GM21529 (cell line): ENCODE results near the gene AGPAT1.

ENCODE experiments used
- ATAC-seq: cut with Tn5 transposase; IDR thresholded peaks from one replicate; pipeline ENCODE4 v1.9.1; 2021; ENCODE audit not compliant: unreplicated experiment

Gene AGPAT1

DNA sequence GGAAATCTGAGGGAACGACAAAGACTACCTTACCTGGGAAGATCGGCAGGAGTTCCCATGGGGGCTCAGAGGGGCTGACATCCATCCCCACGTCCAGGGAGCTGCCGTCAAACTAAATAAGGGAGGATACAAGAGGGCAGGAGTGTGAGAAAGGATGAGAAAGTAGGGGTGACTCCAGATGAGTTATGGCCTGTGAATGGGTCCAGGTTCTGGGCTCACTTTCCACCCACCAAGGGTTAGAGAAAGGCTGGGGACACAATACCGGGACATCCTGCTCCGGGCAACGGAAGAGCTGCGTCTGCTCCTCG, 48.5 kb downstream of the AGPAT1 start:
- ATAC-seq: no peak

DNA sequence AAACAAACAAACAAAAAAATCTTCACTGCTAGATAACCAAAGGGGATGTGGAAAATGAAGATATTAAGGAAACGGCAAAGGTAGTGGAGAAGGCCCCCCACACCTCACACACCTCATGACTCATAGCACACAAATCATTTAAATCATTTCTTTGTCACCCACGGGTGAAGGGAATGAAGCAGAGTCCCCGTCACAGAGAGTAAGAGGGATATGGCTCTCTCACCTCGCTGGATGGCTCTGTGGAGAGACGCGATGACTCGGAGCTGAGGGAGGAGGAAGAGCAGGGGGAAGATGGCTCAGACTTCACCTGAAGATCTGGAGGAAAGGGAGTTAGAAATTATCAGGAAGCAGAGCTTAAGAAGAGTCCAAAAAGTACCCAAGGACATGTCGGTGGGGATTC, 49.0 kb downstream of the AGPAT1 start:
- no peak for ATAC-seq

DNA sequence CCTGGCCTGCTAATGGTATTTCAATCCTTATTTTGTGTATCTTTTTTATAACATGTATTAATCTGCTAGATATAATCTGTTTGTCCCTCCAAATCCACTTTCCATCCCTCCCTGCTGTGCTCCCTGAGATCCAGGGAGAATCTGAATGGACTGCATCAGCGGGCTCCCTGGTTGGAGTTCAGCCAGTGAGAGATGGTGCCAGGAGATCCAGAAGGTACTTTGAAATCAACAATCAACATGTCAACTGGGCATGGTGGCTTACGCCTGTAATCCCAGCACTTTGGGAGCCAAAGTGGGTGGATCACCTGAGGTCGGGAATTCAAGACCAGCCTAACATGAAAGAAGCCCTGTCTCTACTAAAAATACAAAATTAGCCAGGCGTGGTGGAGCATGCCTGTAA, 52.2 kb downstream of the AGPAT1 start:
- ATAC-seq: no peak

DNA sequence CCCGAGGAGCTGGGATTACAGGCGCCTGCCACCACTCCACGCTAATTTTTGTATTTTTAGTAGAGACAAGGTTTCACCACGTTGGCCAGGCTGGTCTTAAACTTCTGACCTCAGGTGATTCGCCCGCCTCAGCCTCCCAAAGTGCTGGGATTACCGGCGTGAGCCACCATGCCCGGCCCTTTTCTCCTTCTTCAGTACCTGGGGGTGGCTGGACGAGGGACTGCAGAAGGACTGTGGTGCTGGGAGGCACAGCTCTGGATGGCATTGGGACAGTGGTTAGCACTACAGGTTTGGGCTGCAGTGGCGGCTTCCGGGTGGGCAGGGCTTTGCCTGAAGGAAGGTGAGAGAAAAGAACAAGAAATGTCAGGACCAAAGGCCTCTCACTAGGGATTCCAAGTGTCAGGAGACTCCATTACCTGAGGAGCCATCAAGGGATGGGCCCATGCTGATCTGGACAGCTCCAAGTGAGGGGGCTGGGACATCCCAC, 55.3 kb downstream of the AGPAT1 start:
- no peak for ATAC-seq

DNA sequence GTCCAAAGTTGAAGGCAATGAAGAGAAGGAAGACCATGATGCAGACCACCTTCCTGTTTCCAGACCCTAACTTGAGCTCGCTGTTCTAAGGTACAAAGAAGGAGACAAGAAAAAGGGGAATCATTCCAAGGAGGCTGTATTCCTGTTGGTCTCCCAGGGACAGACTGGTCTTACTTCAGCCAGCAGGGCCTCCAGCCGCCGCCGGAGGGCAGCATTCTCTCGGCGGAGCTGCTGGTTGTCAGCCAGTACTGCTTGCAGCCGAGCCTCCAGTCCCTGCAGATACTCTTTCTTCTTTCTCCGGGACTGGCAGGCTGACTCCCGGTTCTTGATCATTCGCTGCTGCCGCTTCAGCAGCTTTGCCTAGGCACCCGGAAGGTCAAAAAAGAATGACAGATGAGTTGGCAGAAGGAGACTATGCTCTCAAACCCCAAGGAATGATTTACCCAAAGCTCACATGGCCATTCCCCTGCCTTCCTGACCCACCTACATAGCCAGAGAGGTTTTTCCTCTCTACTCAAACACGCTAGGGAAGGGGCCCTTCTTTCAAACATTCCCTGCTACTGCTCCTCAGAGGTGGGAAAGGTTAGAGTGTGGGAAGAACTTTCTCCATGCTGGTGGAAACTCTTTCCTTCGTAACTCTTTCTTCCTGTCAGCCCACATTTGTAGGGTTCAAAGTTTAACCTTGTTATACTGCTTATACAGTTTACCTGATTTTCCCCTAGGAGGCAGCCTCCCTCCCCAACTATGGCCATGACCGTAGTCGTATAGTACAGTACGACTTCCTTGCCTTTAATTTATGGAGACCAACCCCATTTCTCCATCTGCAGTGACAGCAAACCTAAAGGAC, 56.9 kb downstream of the AGPAT1 start:
- no peak for ATAC-seq
